H9 (cell line): ENCODE measurements around the gene LRCH4. TPM values are rescaled to one million over a fixed set of nuclear protein-coding genes. Genes with fewer than 3 reads are reported as not detected.
A peak's percentile ranks its signal among the peaks of the same experiment; 100 is the strongest.

Experiments used
- DNase-seq: peaks from one replicate; pipeline ENCODE4 v3.0.0-alpha.2; 2017
- H2AFZ ChIP-seq: one replicate; pipeline ENCODE4 v1.6.1; 2013; ENCODE audit warnings: mild to moderate bottlenecking, low read length, control low read depth, moderate library complexity
- H2AK5ac ChIP-seq: 2 replicates; pipeline ENCODE4 v1.6.1; 2013; ENCODE audit warnings: low read length, control low read depth, mixed read lengths; ENCODE audit not compliant: insufficient read length
- H2BK120ac ChIP-seq: one replicate; pipeline ENCODE4 v1.6.1; 2013; ENCODE audit warnings: low read depth, mild to moderate bottlenecking, low read length, control low read depth, inconsistent platforms; ENCODE audit not compliant: poor library complexity, severe bottlenecking
- H2BK12ac ChIP-seq: 2 replicates; pipeline ENCODE4 v1.6.1; 2013; ENCODE audit warnings: low read length, control low read depth, mixed read lengths, low read depth; ENCODE audit not compliant: insufficient read length
- H2BK15ac ChIP-seq: 2 replicates; pipeline ENCODE4 v1.6.1; 2013; ENCODE audit warnings: low read depth, low read length, control low read depth
- H2BK20ac ChIP-seq: one replicate; pipeline ENCODE4 v1.6.1; 2013; ENCODE audit warnings: low read depth, mild to moderate bottlenecking, low read length, control low read depth, inconsistent platforms; ENCODE audit not compliant: poor library complexity, severe bottlenecking
- H2BK5ac ChIP-seq: 2 replicates; pipeline ENCODE4 v1.6.1; 2013; ENCODE audit warnings: low read length, control low read depth, mixed read lengths; ENCODE audit not compliant: insufficient read length
- H3K14ac ChIP-seq: 2 replicates; pipeline ENCODE4 v1.6.1; 2013; ENCODE audit warnings: low read length, control low read depth; ENCODE audit not compliant: insufficient read depth
- H3K18ac ChIP-seq: 2 replicates; pipeline ENCODE4 v1.6.1; 2013; ENCODE audit warnings: low read depth, mild to moderate bottlenecking, mixed read lengths, low read length, control low read depth; ENCODE audit not compliant: insufficient read length
- H3K23ac ChIP-seq: 2 replicates; pipeline ENCODE4 v1.6.1; 2013; ENCODE audit warnings: low read length, control low read depth, mixed read lengths, low read depth; ENCODE audit not compliant: insufficient read length
- H3K23me2 ChIP-seq: 2 replicates; pipeline ENCODE4 v1.6.1; 2013; ENCODE audit warnings: low read depth, mild to moderate bottlenecking, mixed read lengths, low read length, control low read depth; ENCODE audit not compliant: insufficient read length, poor library complexity, severe bottlenecking
- H3K27ac ChIP-seq: 2 replicates; pipeline ENCODE4 v1.5.1; 2013; ENCODE audit warnings: low read length, control low read depth, mixed read lengths, low read depth; ENCODE audit not compliant: insufficient read length
- H3K27me3 ChIP-seq: 2 replicates; pipeline ENCODE4 v1.6.1; 2013; ENCODE audit warnings: low read length, control low read depth, inconsistent platforms; ENCODE audit not compliant: insufficient read depth
- H3K4ac ChIP-seq: 2 replicates; pipeline ENCODE4 v1.6.1; 2013; ENCODE audit warnings: low read depth, mild to moderate bottlenecking, control low read depth, inconsistent platforms, low read length, moderate library complexity
- H3K4me1 ChIP-seq: 2 replicates; pipeline ENCODE4 v1.6.1; 2013; ENCODE audit warnings: low read length, control low read depth, inconsistent platforms; ENCODE audit not compliant: insufficient read depth
- H3K4me2 ChIP-seq: 2 replicates; pipeline ENCODE4 v1.6.1; 2013; ENCODE audit warnings: low read length, control low read depth, mixed read lengths; ENCODE audit not compliant: insufficient read length, insufficient read depth
- H3K56ac ChIP-seq: 2 replicates; pipeline ENCODE4 v1.6.1; 2013; ENCODE audit warnings: low read depth, mild to moderate bottlenecking, mixed read lengths, low read length, control low read depth; ENCODE audit not compliant: insufficient read length
- H3K79me1 ChIP-seq: 2 replicates; pipeline ENCODE4 v1.6.1; 2013; ENCODE audit warnings: low read depth, mild to moderate bottlenecking, moderate library complexity, low read length, control low read depth, inconsistent platforms; ENCODE audit not compliant: insufficient read depth, poor library complexity, severe bottlenecking
- H3K79me2 ChIP-seq: 2 replicates; pipeline ENCODE4 v1.6.1; 2013; ENCODE audit warnings: low read length, control low read depth, inconsistent platforms; ENCODE audit not compliant: insufficient read depth
- H3K9ac ChIP-seq: 2 replicates; pipeline ENCODE4 v1.6.1; 2013; ENCODE audit warnings: low read length, control low read depth, mixed read lengths; ENCODE audit not compliant: insufficient read length; ENCODE audit errors: extremely low read depth
- H3K9me3 ChIP-seq: one replicate; pipeline ENCODE4 v1.6.1; 2013; ENCODE audit warnings: low read depth, low read length, inconsistent platforms; ENCODE audit not compliant: control insufficient read depth
- H3T11ph ChIP-seq: one replicate; pipeline ENCODE4 v1.6.1; 2013; ENCODE audit warnings: mild to moderate bottlenecking, low read length, control low read depth, inconsistent platforms
- H4K20me1 ChIP-seq: one replicate; pipeline ENCODE4 v1.6.1; 2013; ENCODE audit not compliant: control insufficient read depth, insufficient read length, insufficient read depth
- H4K5ac ChIP-seq: 2 replicates; pipeline ENCODE4 v1.6.1; 2013; ENCODE audit warnings: low read depth, mild to moderate bottlenecking, mixed read lengths, low read length, control low read depth; ENCODE audit not compliant: insufficient read length
- H4K8ac ChIP-seq: replicated peaks from 2 replicates; pipeline ENCODE4 v1.6.1; 2013; ENCODE audit warnings: low read length, control low read depth, mixed read lengths, low read depth; ENCODE audit not compliant: insufficient read length
- H4K91ac ChIP-seq: 2 replicates; pipeline ENCODE4 v1.6.1; 2013; ENCODE audit warnings: low read depth, mild to moderate bottlenecking, moderate library complexity, mixed read lengths, low read length, control low read depth; ENCODE audit not compliant: insufficient read length
- H3K27ac Mint-ChIP-seq, 3 experiments: 2 replicates in 2 of 3; 3 replicates in 1 of 3; pipeline ENCODE4 v1.8.0; 2020 to 2021; ENCODE audit warnings: mixed read lengths in 3 of 3, mild to moderate bottlenecking in 1 of 3, moderate library complexity in 1 of 3
- H3K27me3 Mint-ChIP-seq: 2 replicates; pipeline ENCODE4 v1.8.0; 2021; ENCODE audit warnings: low read depth, mild to moderate bottlenecking, moderate library complexity, mixed read lengths
- H3K36me3 Mint-ChIP-seq, 3 experiments: 2 replicates in 2 of 3; 3 replicates in 1 of 3; pipeline ENCODE4 v1.8.0; 2020 to 2021; ENCODE audit warnings: low read depth in 3 of 3, mixed read lengths in 3 of 3; ENCODE audit not compliant: insufficient read depth in 1 of 3
- H3K4me1 Mint-ChIP-seq, 2 experiments: 2 replicates each; pipeline ENCODE4 v1.8.0; 2020; ENCODE audit warnings: mixed read lengths in 2 of 2
- H3K4me3 Mint-ChIP-seq, 2 experiments: 2 replicates in 1 of 2; 3 replicates in 1 of 2; pipeline ENCODE4 v1.8.0; 2020 to 2021; ENCODE audit warnings: mild to moderate bottlenecking in 2 of 2, mixed read lengths in 2 of 2, moderate library complexity in 1 of 2
- H3K9me3 Mint-ChIP-seq, 2 experiments: 2 replicates in 1 of 2; 3 replicates in 1 of 2; pipeline ENCODE4 v1.8.0; 2020; ENCODE audit warnings: mild to moderate bottlenecking in 2 of 2, mixed read lengths in 2 of 2, moderate library complexity in 1 of 2
- CTCF ChIP-seq: fragments of 200-600 bp; sonication (generic); conservative IDR thresholded peaks from 3 replicates; pipeline ENCODE4 v1.8.0; 2021; ENCODE audit warnings: antibody characterized with exemption, mild to moderate bottlenecking
- WGBS: extraction: QIAGEN DNeasy Blood & Tissue Kit; methylation state at CpG from one replicate; pipeline ENCODE4 v1.1.7; 2013; ENCODE audit warnings: missing lambda C conversion rate, low lambda C conversion rate, mixed read lengths; ENCODE audit not compliant: insufficient read length; ENCODE audit errors: extremely low coverage; 5-methylcytosine and 5-hydroxymethylcytosine counted together
- total RNA-seq: library from RNA; stranded (reverse); gene quantifications from 2 replicates; pipeline ENCODE4 v1.2.1, GENCODE V29; 2021

The LRCH4 gene
- total RNA-seq, 1 experiment from 2014 or later = 39.1 TPM

GRCh38 chr7:100556541-100556940 lies 29.4 kb downstream of the LRCH4 start:
- Histone ChIP-seq H3K79me2 (no peaks in the 10 kb centered on the region), H3K4ac (no peak overlapping the region), H4K91ac (no peak overlapping the region), H3K4me1 (no peaks in the 10 kb centered on the region), H2BK120ac (no peak overlapping the region), H2AK5ac (no peak overlapping the region), H3K4me2 (no peak overlapping the region), H4K20me1 (no peaks in the 10 kb centered on the region), H2BK12ac (no peak overlapping the region), H3K23me2 (no peaks in the 10 kb centered on the region), H2BK5ac (no peak overlapping the region), H3T11ph (no peak overlapping the region), H3K9ac (no peak overlapping the region), H3K56ac (no peak overlapping the region), H2BK15ac (no peak overlapping the region), H3K79me1 (no peaks in the 10 kb centered on the region), H3K23ac (no peak overlapping the region), H3K27ac (no peak overlapping the region), H3K27me3 (no peaks in the 10 kb centered on the region), H4K5ac (no peak overlapping the region), H2AFZ (no peak overlapping the region), H3K9me3 (no peaks in the 10 kb centered on the region), H4K8ac (no peak overlapping the region), H3K18ac (no peak overlapping the region), H3K14ac (no peak overlapping the region), H2BK20ac (no peak overlapping the region)
- peak overlapping the region in 1 of 3 experiments; percentile 43; a peak in 3 of 7 replicates for H3K27ac Mint-ChIP-seq
- no peaks in the 10 kb centered on the region for H3K9me3 Mint-ChIP-seq
- H3K4me3 Mint-ChIP-seq = no peak overlapping the region
- H3K27me3 Mint-ChIP-seq = no peaks in the 10 kb centered on the region
- no peak for DNase-seq
- H3K36me3 Mint-ChIP-seq = peaks cover 0 to 34% (median 25%) of the 10 kb centered on the region in 3 experiments; a peak in 5 of 7 replicates
- no peaks in the 10 kb centered on the region for H3K4me1 Mint-ChIP-seq
- no peak for TF ChIP-seq CTCF
- WGBS = no CpG with 5 or more reads among the region's 4 CpGs
